ENCODE results near the gene DMBT1. TPM values are rescaled to one million over a fixed set of nuclear protein-coding genes. Genes with fewer than 3 reads are reported as not detected.
A peak's percentile ranks its signal among the peaks of the same experiment; 100 is the strongest.

Gene DMBT1
- total and polyA plus RNA-seq, 8 donors: 0.21 to 242 (median 1.3) TPM

GRCh38 chr10:122646511-122647382, 86.2 kb downstream of the DMBT1 start:
- H3K27ac ChIP-seq: no peak overlapping the region
- no peak overlapping the region for H3K4me3 ChIP-seq
- no peak for DNase-seq
- no peak for ATAC-seq
- intact Hi-C loops (cut with DNase I): no loop called here
- TF ChIP-seq, protein P1, sequence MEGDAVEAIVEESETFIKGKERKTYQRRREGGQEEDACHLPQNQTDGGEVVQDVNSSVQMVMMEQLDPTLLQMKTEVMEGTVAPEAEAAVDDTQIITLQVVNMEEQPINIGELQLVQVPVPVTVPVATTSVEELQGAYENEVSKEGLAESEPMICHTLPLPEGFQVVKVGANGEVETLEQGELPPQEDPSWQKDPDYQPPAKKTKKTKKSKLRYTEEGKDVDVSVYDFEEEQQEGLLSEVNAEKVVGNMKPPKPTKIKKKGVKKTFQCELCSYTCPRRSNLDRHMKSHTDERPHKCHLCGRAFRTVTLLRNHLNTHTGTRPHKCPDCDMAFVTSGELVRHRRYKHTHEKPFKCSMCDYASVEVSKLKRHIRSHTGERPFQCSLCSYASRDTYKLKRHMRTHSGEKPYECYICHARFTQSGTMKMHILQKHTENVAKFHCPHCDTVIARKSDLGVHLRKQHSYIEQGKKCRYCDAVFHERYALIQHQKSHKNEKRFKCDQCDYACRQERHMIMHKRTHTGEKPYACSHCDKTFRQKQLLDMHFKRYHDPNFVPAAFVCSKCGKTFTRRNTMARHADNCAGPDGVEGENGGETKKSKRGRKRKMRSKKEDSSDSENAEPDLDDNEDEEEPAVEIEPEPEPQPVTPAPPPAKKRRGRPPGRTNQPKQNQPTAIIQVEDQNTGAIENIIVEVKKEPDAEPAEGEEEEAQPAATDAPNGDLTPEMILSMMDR (IDR thresholded peaks at IDR 0.05): no peak
- peaks cover 0 to 7% of the 10 kb centered on the region in 2 donors for H3K27me3 ChIP-seq
- H3K9me3 ChIP-seq: no peaks in the 10 kb centered on the region
- H3K36me3 ChIP-seq: no peaks in the 10 kb centered on the region
- H3K4me1 ChIP-seq: no peaks in the 10 kb centered on the region

- H3K36me3 ChIP-seq: no peaks in the 10 kb centered on the region
- DNase-seq (no peak), ATAC-seq (no peak)
- no peak overlapping the region for H3K27ac ChIP-seq
- TF ChIP-seq, protein P1 (IDR thresholded peaks at IDR 0.05): no peak
- H3K27me3 ChIP-seq: peaks cover 0 to 7% of the 10 kb centered on the region in 2 donors
- H3K4me3 ChIP-seq: no peak overlapping the region
- H3K9me3 ChIP-seq: no peaks in the 10 kb centered on the region
- no peaks in the 10 kb centered on the region for H3K4me1 ChIP-seq
- intact Hi-C loops (cut with DNase I): no loop called here
Observed at GRCh38 chr10:122647383-122647968, 86.9 kb downstream of the DMBT1 start.

DNA sequence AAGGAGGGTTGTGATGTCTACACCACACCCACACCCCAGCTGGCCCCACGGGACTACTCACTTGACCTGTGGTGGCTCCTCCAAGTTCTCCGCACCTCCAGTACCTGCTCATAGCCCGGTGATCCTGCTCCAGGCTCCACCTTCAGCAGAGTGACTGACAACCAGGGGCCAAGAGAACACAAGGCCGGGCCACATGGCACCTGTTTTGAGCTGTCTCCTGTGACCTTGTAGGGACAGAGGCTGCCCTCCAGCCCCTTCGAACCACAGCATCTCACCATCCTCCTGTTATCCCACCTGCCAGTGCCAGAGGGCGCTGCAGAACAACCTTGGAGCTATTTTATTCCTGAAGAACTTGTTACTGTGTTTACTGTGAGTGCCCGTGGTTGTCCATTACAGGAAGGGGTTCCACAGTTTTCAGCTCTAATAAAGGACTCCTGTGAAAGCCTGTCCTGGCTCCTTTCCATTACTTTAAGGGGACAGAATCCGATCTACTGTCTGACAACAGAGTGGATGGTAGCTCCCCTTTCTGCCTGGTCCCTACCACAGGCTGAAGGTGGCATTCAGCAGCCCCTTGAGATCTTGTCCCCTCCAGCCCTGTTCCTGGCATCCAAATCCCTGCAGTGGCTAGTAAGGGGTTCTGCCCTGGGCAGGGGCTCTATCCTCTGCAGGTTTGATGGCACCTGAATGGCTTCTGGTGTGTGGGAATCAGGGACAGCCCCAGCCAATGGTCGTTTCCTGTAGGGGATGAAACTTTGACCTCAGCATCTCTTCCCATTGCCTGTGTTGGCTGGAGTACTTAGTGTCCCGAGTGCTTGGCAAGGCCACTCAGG, 88.3 kb downstream of the DMBT1 start:
- DNase-seq: peak in 1 of 4 donors; percentile 38

DNA sequence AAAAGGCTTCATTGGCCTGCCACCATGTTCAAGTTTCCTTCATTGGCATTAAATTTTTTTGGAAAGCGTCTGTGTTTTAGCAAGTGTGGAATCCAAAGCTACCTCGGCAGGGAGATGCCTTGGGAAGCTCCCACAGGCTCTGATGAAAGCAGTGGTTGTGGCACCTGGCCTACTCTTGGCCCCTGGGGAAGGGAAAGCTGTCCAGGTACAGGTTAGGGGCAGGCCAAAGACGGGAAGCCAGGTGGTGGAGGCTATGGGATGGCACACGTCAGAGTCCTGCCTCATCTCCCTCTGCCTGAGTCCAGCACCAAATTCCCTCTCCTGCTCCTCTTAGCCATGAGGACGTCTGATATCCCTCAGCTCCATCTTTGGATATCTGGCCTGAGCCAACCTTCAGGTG, 89.3 kb downstream of the DMBT1 start:
- H3K9me3 ChIP-seq: no peaks in the 10 kb centered on the region
- peaks cover 0 to 7% of the 10 kb centered on the region in 2 donors for H3K27me3 ChIP-seq
- no peak overlapping the region for H3K4me3 ChIP-seq
- no peak for ATAC-seq
- no peaks in the 10 kb centered on the region for H3K4me1 ChIP-seq
- intact Hi-C loops (cut with DNase I): no loop called here
- DNase-seq: no peak
- H3K27ac ChIP-seq: no peak overlapping the region
- TF ChIP-seq, protein P1 (IDR thresholded peaks at IDR 0.05): no peak
- H3K36me3 ChIP-seq: no peaks in the 10 kb centered on the region

More for the DNA sequence above, 88.3 kb downstream of the DMBT1 start:
- Histone ChIP-seq H3K4me3 (no peak overlapping the region), H3K27ac (no peak overlapping the region), H3K27me3 (peaks cover 0 to 7% of the 10 kb centered on the region in 2 donors), H3K9me3 (no peaks in the 10 kb centered on the region), H3K36me3 (no peaks in the 10 kb centered on the region), H3K4me1 (no peaks in the 10 kb centered on the region)
- ATAC-seq: peak; percentile 95
- TF ChIP-seq, protein P1 (IDR thresholded peaks at IDR 0.05): peak; percentile 49 to 54
- intact Hi-C loops (cut with DNase I): no loop called here

Data from left lung (tissue), 10 donors.